ENCODE measurements around the gene PELI1.

- TF ChIP-seq CTCF (IDR thresholded peaks at IDR 0.05) = no peak
- no peak for TF ChIP-seq POLR2A (IDR thresholded peaks at IDR 0.05)
Measured at GRCh38 chr2:64153811-64154210, 9.6 kb upstream of the PELI1 start.

Data from uterus (tissue), 2 donors.